Measurements from ENCODE around the gene GCSH. TPM values are rescaled to one million over a fixed set of nuclear protein-coding genes. Genes with fewer than 3 reads are reported as not detected.

The GCSH gene
- total and polyA plus RNA-seq, 2 of the 13 experiments (the other 11 are each of a cell fraction or from before 2014, with no cell fraction given), result 35.9 to 103 TPM

DNA sequence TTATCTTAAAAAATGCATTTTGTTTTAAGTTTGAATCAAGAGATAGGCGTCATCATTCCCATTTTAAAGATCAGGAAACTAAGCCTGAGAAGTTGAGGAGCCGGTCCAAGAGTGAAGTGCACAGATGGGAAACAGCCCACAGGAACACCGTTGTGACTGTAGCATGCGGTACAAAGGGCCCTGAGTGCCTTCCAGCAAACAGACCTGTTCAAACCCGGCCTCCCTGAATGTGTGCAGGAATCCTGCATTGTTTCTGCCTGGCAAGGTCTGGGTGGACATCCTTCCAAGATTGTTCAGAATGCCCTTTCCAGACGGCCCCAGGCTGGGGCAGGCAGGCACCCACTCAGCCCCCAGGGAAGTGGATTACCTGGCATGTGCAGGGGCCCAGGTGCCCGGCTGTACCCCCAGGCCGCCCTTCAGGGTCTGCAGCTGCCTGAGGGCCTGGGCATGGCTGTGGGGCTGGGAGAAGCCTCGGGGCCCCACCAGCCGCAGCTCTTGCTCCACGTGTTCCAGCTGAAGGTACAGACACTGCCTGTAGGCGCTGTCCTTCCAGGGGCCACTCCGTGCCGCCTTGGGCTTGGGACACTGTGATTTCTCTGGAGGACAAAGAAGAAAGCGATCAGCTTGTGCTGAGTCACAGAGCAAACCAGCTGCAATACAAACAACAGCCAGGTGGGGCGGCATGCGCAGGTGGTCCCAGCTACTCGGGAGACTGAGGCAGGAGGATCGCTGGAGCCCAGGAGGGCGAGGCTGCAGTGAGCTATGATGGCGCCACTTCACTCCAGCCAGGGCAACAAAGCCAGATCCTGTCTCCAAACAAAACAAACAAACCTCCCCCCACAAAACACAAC lies 45.0 kb upstream of the GCSH start (continued):
- no peak for TF ChIP-seq TMF1 (CRISPR knock-in tag; IDR thresholded peaks at IDR 0.05; ENCODE audit: low read depth)
- TF ChIP-seq CBX2 (IDR thresholded peaks at IDR 0.05; ENCODE audit: low read depth, low read length), result no peak
- TF ChIP-seq CBX2 (CRISPR knock-in tag; IDR thresholded peaks at IDR 0.05; ENCODE audit: low read depth), result no peak
- TF ChIP-seq NFKBIZ (CRISPR knock-in tag; IDR thresholded peaks at IDR 0.05), result no peak
- TF ChIP-seq CBX5 (CRISPR knock-in tag; IDR thresholded peaks at IDR 0.05; ENCODE audit: borderline replicate concordance), result 0 out of 2 replicates have a peak, but pooled peaks have one; percentile 53
- TF ChIP-seq, protein P1, sequence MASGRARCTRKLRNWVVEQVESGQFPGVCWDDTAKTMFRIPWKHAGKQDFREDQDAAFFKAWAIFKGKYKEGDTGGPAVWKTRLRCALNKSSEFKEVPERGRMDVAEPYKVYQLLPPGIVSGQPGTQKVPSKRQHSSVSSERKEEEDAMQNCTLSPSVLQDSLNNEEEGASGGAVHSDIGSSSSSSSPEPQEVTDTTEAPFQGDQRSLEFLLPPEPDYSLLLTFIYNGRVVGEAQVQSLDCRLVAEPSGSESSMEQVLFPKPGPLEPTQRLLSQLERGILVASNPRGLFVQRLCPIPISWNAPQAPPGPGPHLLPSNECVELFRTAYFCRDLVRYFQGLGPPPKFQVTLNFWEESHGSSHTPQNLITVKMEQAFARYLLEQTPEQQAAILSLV (CRISPR knock-in tag; IDR thresholded peaks at IDR 0.05; ENCODE audit: borderline replicate concordance), result peak; percentile 87; the same call in 1 of the 2 replicates
- TF ChIP-seq, protein P2, sequence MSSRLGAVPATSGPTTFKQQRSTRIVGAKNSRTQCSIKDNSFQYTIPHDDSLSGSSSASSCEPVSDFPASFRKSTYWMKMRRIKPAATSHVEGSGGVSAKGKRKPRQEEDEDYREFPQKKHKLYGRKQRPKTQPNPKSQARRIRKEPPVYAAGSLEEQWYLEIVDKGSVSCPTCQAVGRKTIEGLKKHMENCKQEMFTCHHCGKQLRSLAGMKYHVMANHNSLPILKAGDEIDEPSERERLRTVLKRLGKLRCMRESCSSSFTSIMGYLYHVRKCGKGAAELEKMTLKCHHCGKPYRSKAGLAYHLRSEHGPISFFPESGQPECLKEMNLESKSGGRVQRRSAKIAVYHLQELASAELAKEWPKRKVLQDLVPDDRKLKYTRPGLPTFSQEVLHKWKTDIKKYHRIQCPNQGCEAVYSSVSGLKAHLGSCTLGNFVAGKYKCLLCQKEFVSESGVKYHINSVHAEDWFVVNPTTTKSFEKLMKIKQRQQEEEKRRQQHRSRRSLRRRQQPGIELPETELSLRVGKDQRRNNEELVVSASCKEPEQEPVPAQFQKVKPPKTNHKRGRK (CRISPR knock-in tag; IDR thresholded peaks at IDR 0.05), result peak; percentile 84; the same call in 1 of the 2 replicates
- peak; percentile 84; the same call in 1 of the 2 replicates for TF ChIP-seq AHR (CRISPR knock-in tag; IDR thresholded peaks at IDR 0.05)
- peak; percentile 97 for TF ChIP-seq NFE2L2 (IDR thresholded peaks at IDR 0.05; ENCODE audit: low read length)
- TF ChIP-seq ZNF337 (CRISPR knock-in tag; IDR thresholded peaks at IDR 0.05; ENCODE audit: borderline replicate concordance, low read depth), result 0 out of 2 replicates have a peak, but pooled peaks have one; percentile 25
- TF ChIP-seq MIER2 (CRISPR knock-in tag; IDR thresholded peaks at IDR 0.05), result peak; percentile 78
- peak; percentile 88 for TF ChIP-seq HNRNPL (IDR thresholded peaks at IDR 0.05; ENCODE audit: low read depth, low read length)
- no peak for TF ChIP-seq MAZ (IDR thresholded peaks at IDR 0.05; ENCODE audit: borderline replicate concordance, low read depth, low read length)
- no peak for TF ChIP-seq MAZ (CRISPR knock-in tag; IDR thresholded peaks at IDR 0.05; ENCODE audit: low read depth)
- TF ChIP-seq, protein P3, sequence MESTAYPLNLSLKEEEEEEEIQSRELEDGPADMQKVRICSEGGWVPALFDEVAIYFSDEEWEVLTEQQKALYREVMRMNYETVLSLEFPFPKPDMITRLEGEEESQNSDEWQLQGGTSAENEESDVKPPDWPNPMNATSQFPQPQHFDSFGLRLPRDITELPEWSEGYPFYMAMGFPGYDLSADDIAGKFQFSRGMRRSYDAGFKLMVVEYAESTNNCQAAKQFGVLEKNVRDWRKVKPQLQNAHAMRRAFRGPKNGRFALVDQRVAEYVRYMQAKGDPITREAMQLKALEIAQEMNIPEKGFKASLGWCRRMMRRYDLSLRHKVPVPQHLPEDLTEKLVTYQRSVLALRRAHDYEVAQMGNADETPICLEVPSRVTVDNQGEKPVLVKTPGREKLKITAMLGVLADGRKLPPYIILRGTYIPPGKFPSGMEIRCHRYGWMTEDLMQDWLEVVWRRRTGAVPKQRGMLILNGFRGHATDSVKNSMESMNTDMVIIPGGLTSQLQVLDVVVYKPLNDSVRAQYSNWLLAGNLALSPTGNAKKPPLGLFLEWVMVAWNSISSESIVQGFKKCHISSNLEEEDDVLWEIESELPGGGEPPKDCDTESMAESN (CRISPR knock-in tag; conservative IDR thresholded peaks at IDR 0.05), result no peak; the same call in 1 of the 2 replicates
- TF ChIP-seq ARNTL (CRISPR knock-in tag; IDR thresholded peaks at IDR 0.05), result peak; percentile 49; the same call in 1 of the 2 replicates
- peak; percentile 44; the same call in 1 of the 2 replicates for TF ChIP-seq ZNF619 (CRISPR knock-in tag; IDR thresholded peaks at IDR 0.05)
- TF ChIP-seq FOXA1 (IDR thresholded peaks at IDR 0.05), result no peak
- peak; percentile 71 for TF ChIP-seq FOXA1 (CRISPR knock-in tag; IDR thresholded peaks at IDR 0.05)
- TF ChIP-seq ZNF3 (CRISPR knock-in tag; IDR thresholded peaks at IDR 0.05), result peak; percentile 69; the same call in 1 of the 2 replicates
- peak; percentile 81 for TF ChIP-seq ZNF768 (CRISPR knock-in tag; IDR thresholded peaks at IDR 0.05)
- TF ChIP-seq ZNF569 (CRISPR knock-in tag; IDR thresholded peaks at IDR 0.05; ENCODE audit: borderline replicate concordance), result no peak
- peak; percentile 65; the same call in 1 of the 2 replicates for TF ChIP-seq GABPB1 (CRISPR knock-in tag; IDR thresholded peaks at IDR 0.05)
- TF ChIP-seq RFX3 (CRISPR knock-in tag; IDR thresholded peaks at IDR 0.05), result peak; percentile 33; the same call in 1 of the 2 replicates
- peak; percentile 60; the same call in 1 of the 2 replicates for TF ChIP-seq TBX2 (CRISPR knock-in tag; IDR thresholded peaks at IDR 0.05; ENCODE audit: borderline replicate concordance)
- peak; percentile 66 for TF ChIP-seq FOXA3 (CRISPR knock-in tag; IDR thresholded peaks at IDR 0.05)
- TF ChIP-seq ETV5 (CRISPR knock-in tag; IDR thresholded peaks at IDR 0.05; ENCODE audit: borderline replicate concordance), result peak; percentile 55; the same call in 1 of the 2 replicates
- TF ChIP-seq MTA3 (CRISPR knock-in tag; IDR thresholded peaks at IDR 0.05), result 0 out of 2 replicates have a peak, but pooled peaks have one; percentile 71
